Stimulated activated naive CD8-positive, alpha-beta T cell treated with anti-CD3 and anti-CD28 coated beads, Interleukin-15, Interleukin-2, amounts not matched to agents 100 U/mL and 50 U/mL, for 24 hours (primary cell): ENCODE results near the gene RPL28.

ENCODE experiments used
- ATAC-seq: fragments of 150-1000 bp; cut with Tn5 transposase; one replicate; pipeline ENCODE4 v1.10.0; 2021
- DNase-seq: peaks from one replicate; pipeline ENCODE4 v3.0.0; 2021

Gene RPL28

DNA sequence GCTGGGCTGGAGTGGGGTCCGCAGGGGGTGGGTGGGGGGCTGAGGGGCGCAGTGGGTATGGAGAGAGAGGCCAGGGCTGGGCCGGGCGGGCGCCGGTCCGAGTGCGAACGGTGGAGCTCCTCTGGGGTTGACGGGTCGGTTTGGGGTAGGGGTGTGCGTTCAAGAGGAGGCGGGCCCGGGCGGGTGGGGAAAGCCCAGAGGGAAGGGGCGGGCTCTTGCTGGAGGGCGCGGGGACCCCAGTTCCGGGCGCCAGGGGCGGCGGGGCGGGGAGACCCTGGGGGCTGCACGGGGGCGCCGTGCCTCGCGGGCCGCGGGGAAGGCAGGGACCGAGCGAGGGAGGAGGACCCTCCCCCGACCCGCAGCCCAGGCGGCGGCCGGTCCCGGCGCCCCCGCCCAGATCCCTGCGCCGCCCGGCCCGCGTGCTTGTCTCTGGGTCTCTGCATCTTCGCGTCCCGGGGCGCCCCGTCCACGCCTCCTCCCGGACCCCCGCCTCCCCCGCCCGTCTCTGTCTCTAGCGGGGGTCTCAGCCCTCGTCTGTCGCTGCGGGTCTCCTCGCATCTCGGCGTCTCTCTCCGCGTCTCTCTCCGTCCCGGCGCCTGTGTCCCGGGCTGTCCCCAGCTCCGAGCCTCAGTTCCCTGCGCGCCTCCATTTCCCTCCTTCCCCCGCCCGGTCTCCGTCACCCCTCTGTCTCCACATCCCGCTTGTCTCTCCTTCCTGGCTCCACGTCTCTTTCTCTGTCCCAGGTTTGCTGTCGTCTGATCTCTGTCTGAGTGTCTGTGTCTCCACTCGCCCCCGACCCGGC is 65.6 kb downstream of the RPL28 start:
- ATAC-seq = peak; percentile 11
- no peak for DNase-seq

DNA sequence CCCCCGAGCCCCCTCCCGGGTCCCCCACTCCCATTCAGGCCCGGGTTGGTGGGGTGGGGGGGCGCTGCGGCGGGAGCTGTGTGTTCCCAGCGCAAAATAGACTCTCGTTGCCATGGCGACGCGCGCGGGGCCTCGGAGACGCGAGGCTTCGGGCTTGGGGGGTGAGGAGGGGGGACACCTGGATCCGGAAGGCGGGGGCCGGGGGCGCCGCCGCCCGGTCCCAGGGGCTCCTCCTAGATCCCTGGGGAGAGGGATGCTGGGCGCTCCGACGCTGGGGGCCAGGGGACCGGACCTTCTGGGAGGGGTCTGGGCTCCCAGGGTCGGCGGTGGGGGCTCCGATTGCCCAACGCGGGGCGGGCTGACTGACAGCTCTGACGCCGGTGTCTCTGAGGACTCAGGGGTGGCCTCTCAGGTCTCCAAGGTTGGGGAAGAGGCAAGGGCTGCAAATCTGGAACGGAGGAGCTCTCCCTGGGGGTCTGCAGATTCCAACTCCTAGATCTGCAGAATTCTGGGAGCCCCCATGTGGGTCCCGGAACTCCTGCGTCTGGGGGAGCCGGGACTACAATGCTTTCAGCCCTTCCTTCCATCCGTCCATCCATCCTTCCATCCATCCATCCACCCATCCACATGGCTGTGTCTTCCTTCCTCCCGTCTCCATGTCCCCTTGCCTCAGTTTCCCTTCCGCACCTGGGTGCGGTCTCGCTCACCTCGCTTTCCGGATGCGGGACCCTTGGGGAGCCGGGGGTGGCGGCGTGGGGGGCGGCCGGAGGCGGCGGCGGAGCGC is 66.4 kb downstream of the RPL28 start:
- DNase-seq (no peak), ATAC-seq (no peak)
